Heart left ventricle (tissue), 16 donors: ENCODE measurements around the gene ARHGEF28. TPM values are rescaled to one million over a fixed set of nuclear protein-coding genes. Genes with fewer than 3 reads are reported as not detected.

Experiments used
- ATAC-seq, 4 donors: fragments of 200-7000 bp; cut with Tn5 transposase; one replicate each; pipeline ENCODE4 v1.9.1; 2020 to 2022; ENCODE audit warnings: moderate library complexity in 4 of 4, mild to moderate bottlenecking in 3 of 4, moderate number of reproducible peaks in 1 of 4
- DNase-seq, 5 donors: peaks; one replicate each; pipeline ENCODE4 v3.0.0-alpha.2; 2020
- H3K27ac ChIP-seq, 12 donors: fragments of 200-600 bp; sonication (generic) in 4 of 12; one replicate each; pipeline versions ENCODE4 v1.5.0 to v1.8.0; 2016 to 2022; ENCODE audit warnings: mild to moderate bottlenecking in 2 of 12
- H3K27me3 ChIP-seq, 9 donors: fragments of 200-600 bp; sonication (generic) in 2 of 9; one replicate each; pipeline versions ENCODE4 v1.5.1 to v1.8.0; 2016 to 2022; ENCODE audit warnings: mild to moderate bottlenecking in 3 of 9
- H3K36me3 ChIP-seq, 9 donors: fragments of 200-600 bp; sonication (generic) in 2 of 9; one replicate each; pipeline versions ENCODE4 v1.5.0 to v1.8.0; 2018 to 2022; ENCODE audit warnings: mild to moderate bottlenecking in 2 of 9
- H3K4me1 ChIP-seq, 12 donors: fragments of 200-600 bp; sonication (generic) in 4 of 12; one replicate each; pipeline versions ENCODE4 v1.5.0 to v1.8.0; 2016 to 2022; ENCODE audit warnings: mild to moderate bottlenecking in 3 of 12
- H3K4me3 ChIP-seq, 12 donors: fragments of 200-600 bp; sonication (generic) in 4 of 12; one replicate each; pipeline versions ENCODE4 v1.5.0 to v1.8.0; 2017 to 2022; ENCODE audit warnings: mild to moderate bottlenecking in 9 of 12, moderate library complexity in 4 of 12
- H3K9me3 ChIP-seq, 12 donors: fragments of 200-600 bp; sonication (generic) in 4 of 12; one replicate each; pipeline versions ENCODE4 v1.5.0 to v1.8.0; 2016 to 2022; ENCODE audit warnings: mild to moderate bottlenecking in 1 of 12
- POLR2A ChIP-seq, 2 donors: fragments of 450-650 bp; IDR thresholded peaks; one replicate each; pipeline ENCODE4 v1.6.1; 2017; ENCODE audit warnings: antibody characterized with exemption in 2 of 2, mild to moderate bottlenecking in 2 of 2, moderate library complexity in 2 of 2
- WGBS, 4 donors: extraction: QIAGEN DNeasy Blood & Tissue Kit in 2 of 4; methylation state at CpG; one replicate each; pipeline versions ENCODE4 v1.1.5 to v1.1.7; 2013 to 2018; 5-methylcytosine and 5-hydroxymethylcytosine counted together
- intact Hi-C, 10 donors: fragments of 100-400 bp; cut with DNase I; formaldehyde crosslinking; loops; one replicate each; pipeline versions ENCODE4 v1.11.1 to v1.14.2; 2022
- polyA plus RNA-seq, 2 donors: library from polyadenylated mRNA; stranded (reverse); fragments of 200-250 nt; gene quantifications; one replicate each; pipeline ENCODE4 v1.2.3, GENCODE V29; 2013
- total RNA-seq, 9 donors: library from RNA; depleted of rRNA in 2 of 9; stranded (reverse); fragments of >200 nt in 2 of 9; fragmentation: NEBNext Ultra II Directional in 3 of 9; extraction: Animal tissue kit (Norgen Biotek cat#: 25700) in 3 of 9; gene quantifications; one replicate each; pipeline versions ENCODE4 v1.1.0 to v1.2.4, GENCODE V29; 2016 to 2023
- TF ChIP-seq, protein P1 (sequence below), 12 donors: fragments of 200-600 bp; sonication (generic) in 4 of 12; IDR thresholded peaks; one replicate each; pipeline versions ENCODE4 v1.5.0 to v1.8.0; 2018 to 2022; ENCODE audit warnings: antibody characterized with exemption in 12 of 12, mild to moderate bottlenecking in 5 of 12
- donor health status: ischemic (EF 13 %, LVEDD 7.1; RV severe dilation, severe dysfunction).
- donor health status: healthy with polysubstance abuse.
- donor health status: DM: no; HTN: yes; CAD: no.
- donor health status: DM: no; HTN: no; CAD: no.
- donor health status: ischemic (EF 25% LVEDD 6.9; RV normal size, moderate dysfunction).
- donor health status: ischemic (EF 25% LVEDD 5.7; RV mildly dilated, moderate dysfunction).
- donor health status: healthy.
- donor health status: DM: yes; HTN: yes; CAD: no.
- donor health status: ischemic (EF 35%, LVEDD 5.7; RV mildly dilated, moderate dysfunction).
- donor health status: nonischemic (EF 11% LVEDD 7.7; RV severe dilation, severe dysfunction).
- donor health status: DM: yes; HTN: yes; CAD: no.
- donor health status: PGD.
- donor health status: ischemic (EF 29% LVEDD 5.4; RV normal size, mild dysfunction).
- donor health status: nonischemic (EF 23%, LVEDD 6.1; RV moderate dilation, normal function).

ARHGEF28 gene
- total and polyA plus RNA-seq, 11 donors = 0.51 to 7.7 (median 1.7) TPM

DNA sequence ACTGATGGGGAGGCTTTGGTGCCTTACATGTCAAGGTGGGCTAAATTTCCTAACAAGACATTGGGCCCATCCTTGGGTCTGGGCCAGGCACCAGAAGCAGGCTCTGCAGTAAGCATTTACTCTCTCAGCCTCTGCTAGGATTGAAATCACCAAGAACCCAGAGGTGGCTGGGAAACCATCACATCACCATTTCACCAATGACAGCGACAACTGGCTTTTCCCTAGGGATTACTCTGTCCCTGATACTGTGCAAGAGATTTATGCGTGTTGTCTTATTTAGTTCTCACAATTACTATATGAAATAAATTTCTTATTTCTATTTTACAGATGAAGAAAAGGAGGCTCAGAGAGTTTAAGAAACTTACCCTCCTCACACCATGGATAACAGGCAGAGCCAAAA lies 342.2 kb downstream of the ARHGEF28 start:
- no peak overlapping the region for H3K27ac ChIP-seq
- H3K4me1 ChIP-seq = peaks cover 0 to 12% (median 0%) of the 10 kb centered on the region in 12 donors
- no peaks in the 10 kb centered on the region for H3K27me3 ChIP-seq
- H3K36me3 ChIP-seq = no peaks in the 10 kb centered on the region
- H3K9me3 ChIP-seq = peaks cover 0 to 4% (median 0%) of the 10 kb centered on the region in 12 donors
- 91 to 97% (median 93%) methylated on average over 2 of the region's 2 CpGs for WGBS, 4 donors
- DNase-seq (no peak), ATAC-seq (no peak)
- intact Hi-C loops = no loop called here
- no peak overlapping the region for H3K4me3 ChIP-seq
- TF ChIP-seq, protein P1, sequence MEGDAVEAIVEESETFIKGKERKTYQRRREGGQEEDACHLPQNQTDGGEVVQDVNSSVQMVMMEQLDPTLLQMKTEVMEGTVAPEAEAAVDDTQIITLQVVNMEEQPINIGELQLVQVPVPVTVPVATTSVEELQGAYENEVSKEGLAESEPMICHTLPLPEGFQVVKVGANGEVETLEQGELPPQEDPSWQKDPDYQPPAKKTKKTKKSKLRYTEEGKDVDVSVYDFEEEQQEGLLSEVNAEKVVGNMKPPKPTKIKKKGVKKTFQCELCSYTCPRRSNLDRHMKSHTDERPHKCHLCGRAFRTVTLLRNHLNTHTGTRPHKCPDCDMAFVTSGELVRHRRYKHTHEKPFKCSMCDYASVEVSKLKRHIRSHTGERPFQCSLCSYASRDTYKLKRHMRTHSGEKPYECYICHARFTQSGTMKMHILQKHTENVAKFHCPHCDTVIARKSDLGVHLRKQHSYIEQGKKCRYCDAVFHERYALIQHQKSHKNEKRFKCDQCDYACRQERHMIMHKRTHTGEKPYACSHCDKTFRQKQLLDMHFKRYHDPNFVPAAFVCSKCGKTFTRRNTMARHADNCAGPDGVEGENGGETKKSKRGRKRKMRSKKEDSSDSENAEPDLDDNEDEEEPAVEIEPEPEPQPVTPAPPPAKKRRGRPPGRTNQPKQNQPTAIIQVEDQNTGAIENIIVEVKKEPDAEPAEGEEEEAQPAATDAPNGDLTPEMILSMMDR (IDR thresholded peaks at IDR 0.05) = no peak
- no peak for TF ChIP-seq POLR2A (IDR thresholded peaks at IDR 0.05)

DNA sequence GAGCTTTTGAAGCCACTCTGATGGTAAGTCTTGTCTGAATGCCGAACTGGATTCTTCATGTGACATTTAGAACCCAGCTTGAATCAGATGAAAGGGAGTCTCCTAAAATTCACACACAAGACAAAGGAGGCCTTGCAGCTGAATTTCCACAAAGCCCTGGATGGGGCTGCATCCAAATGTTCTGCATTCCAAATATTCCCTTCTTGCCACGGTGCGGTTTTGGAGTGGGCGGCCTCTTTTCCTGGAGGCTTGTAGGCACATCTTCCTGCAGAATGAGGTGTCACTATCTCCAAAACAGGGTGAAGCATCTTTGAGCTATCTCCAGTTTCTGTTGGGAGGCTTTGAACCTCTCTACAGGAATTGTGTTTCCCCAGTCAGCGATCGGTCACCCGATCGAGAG lies 342.7 kb downstream of the ARHGEF28 start:
- Histone ChIP-seq H3K36me3 (no peaks in the 10 kb centered on the region), H3K27ac (no peak overlapping the region), H3K9me3 (peaks cover 0 to 4% (median 0%) of the 10 kb centered on the region in 12 donors), H3K4me3 (no peak overlapping the region), H3K27me3 (no peaks in the 10 kb centered on the region), H3K4me1 (peaks cover 0 to 12% (median 0%) of the 10 kb centered on the region in 12 donors)
- TF ChIP-seq, protein P1 (IDR thresholded peaks at IDR 0.05) = no peak
- no peak for TF ChIP-seq POLR2A (IDR thresholded peaks at IDR 0.05)
- ATAC-seq (no peak), DNase-seq (no peak)
- intact Hi-C loops = no loop called here
- WGBS, 4 donors = 36 to 52% (median 37%) methylated on average over 8 of the region's 8 CpGs

DNA sequence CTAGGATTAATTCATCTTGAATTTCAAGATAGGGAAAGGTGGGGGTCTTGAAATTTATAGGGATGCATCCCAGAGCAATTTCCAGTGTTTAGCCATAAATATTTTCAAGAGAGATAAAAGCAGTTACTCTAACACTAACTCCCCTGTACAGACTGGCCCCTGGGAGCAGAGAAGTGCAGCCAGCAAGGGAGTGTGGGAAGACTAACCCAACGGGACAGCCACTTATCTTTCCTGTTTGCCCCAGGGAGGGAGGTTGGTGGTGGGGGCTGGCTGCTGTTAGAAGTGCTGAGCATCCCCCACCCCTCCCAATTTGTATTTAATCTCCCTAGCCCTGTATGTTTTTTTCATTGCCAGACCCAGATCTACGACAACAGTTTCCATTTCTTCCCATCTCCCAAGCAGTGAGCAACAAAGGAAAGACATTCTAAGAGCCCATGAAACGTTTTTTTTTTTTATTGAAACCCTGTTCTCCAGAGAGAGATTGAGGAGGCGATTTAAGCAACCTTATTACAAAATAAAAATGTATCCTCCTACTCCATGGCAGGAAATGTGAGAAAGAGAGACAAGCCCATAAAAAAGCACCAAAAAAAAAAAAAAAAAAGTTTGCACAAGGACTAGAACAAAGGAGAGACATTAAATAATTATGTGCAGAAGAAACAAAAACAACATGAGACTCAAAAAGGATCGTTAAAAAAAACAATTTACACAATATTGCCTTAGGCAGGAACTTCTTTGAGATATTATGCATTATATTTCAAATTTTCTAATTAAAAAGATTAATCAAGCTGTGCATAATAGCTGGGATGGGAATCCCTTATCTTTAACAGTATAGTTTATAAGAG lies 343.4 kb downstream of the ARHGEF28 start:
- no peaks in the 10 kb centered on the region for H3K36me3 ChIP-seq
- no peak for ATAC-seq
- no peak for TF ChIP-seq POLR2A (IDR thresholded peaks at IDR 0.05)
- TF ChIP-seq, protein P1 (IDR thresholded peaks at IDR 0.05) = no peak
- peaks cover 0 to 4% (median 0%) of the 10 kb centered on the region in 12 donors for H3K9me3 ChIP-seq
- H3K4me3 ChIP-seq = no peak overlapping the region
- H3K4me1 ChIP-seq = peaks cover 0 to 12% (median 0%) of the 10 kb centered on the region in 12 donors
- no peaks in the 10 kb centered on the region for H3K27me3 ChIP-seq
- 28 to 39% (median 34%) methylated on average over 5 of the region's 5 CpGs for WGBS, 4 donors
- DNase-seq = no peak
- intact Hi-C loops = no loop called here
- no peak overlapping the region for H3K27ac ChIP-seq

DNA sequence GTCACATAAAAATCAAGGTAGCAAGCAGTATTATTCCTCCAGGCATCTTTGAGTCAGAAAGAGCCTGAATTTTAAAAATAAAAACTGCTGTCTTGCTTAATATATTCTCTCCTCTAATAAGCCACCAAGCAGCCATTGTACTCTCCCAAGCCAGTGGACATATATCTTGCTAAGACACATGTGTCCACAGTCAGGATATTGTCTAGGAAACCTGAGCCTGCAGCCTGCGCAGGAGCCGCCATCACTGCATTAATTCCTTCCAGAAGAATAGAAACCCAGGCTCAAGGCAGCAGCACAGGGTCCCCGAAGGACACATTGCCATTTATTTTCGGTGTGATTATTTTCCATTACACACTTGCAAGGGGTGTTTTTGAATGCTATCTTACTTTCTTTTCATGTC lies 345.3 kb downstream of the ARHGEF28 start:
- no peak for ATAC-seq
- Histone ChIP-seq H3K9me3 (peaks cover 0 to 4% (median 0%) of the 10 kb centered on the region in 12 donors), H3K36me3 (no peaks in the 10 kb centered on the region), H3K4me1 (peaks cover 0 to 19% (median 0%) of the 10 kb centered on the region in 12 donors), H3K27ac (no peak overlapping the region), H3K4me3 (no peak overlapping the region), H3K27me3 (no peaks in the 10 kb centered on the region)
- no peak for DNase-seq
- intact Hi-C loops = no loop called here
- no peak for TF ChIP-seq POLR2A (IDR thresholded peaks at IDR 0.05)
- TF ChIP-seq, protein P1 (IDR thresholded peaks at IDR 0.05) = no peak
- 86 to 94% (median 88%) methylated on average over 4 of the region's 4 CpGs for WGBS, 4 donors
